ENCODE results near the gene BLMH. TPM values are rescaled to one million over a fixed set of nuclear protein-coding genes. Genes with fewer than 3 reads are reported as not detected.

The BLMH gene
- total and polyA plus RNA-seq, 2 experiments from 2014 or later, result 36.4 to 58.7 TPM

DNA sequence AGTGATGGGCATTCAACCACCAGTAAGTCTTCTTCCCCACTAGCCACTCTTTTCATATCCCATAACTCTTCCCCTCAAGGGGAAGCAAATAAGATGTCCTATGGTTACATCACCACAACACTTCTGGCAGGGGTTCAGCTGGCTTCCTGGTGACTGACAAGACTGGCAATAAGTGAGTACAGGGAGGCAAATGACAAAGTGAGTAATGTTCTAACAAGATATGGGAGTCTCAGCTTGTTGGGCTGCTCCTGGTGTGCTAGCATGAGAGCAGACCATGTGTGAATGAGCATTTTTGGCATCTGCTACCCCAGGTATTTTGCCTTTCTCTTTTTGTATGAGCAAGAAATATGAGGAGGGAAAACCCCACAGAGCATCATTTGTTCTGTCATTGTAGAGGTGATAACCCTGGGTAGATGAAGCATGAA is 32.2 kb upstream of the BLMH start (continued):
- TF ChIP-seq, protein P1, sequence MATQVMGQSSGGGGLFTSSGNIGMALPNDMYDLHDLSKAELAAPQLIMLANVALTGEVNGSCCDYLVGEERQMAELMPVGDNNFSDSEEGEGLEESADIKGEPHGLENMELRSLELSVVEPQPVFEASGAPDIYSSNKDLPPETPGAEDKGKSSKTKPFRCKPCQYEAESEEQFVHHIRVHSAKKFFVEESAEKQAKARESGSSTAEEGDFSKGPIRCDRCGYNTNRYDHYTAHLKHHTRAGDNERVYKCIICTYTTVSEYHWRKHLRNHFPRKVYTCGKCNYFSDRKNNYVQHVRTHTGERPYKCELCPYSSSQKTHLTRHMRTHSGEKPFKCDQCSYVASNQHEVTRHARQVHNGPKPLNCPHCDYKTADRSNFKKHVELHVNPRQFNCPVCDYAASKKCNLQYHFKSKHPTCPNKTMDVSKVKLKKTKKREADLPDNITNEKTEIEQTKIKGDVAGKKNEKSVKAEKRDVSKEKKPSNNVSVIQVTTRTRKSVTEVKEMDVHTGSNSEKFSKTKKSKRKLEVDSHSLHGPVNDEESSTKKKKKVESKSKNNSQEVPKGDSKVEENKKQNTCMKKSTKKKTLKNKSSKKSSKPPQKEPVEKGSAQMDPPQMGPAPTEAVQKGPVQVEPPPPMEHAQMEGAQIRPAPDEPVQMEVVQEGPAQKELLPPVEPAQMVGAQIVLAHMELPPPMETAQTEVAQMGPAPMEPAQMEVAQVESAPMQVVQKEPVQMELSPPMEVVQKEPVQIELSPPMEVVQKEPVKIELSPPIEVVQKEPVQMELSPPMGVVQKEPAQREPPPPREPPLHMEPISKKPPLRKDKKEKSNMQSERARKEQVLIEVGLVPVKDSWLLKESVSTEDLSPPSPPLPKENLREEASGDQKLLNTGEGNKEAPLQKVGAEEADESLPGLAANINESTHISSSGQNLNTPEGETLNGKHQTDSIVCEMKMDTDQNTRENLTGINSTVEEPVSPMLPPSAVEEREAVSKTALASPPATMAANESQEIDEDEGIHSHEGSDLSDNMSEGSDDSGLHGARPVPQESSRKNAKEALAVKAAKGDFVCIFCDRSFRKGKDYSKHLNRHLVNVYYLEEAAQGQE (IDR thresholded peaks at IDR 0.05; ENCODE audit: unreplicated experiment), result no peak
- TF ChIP-seq, protein P2, sequence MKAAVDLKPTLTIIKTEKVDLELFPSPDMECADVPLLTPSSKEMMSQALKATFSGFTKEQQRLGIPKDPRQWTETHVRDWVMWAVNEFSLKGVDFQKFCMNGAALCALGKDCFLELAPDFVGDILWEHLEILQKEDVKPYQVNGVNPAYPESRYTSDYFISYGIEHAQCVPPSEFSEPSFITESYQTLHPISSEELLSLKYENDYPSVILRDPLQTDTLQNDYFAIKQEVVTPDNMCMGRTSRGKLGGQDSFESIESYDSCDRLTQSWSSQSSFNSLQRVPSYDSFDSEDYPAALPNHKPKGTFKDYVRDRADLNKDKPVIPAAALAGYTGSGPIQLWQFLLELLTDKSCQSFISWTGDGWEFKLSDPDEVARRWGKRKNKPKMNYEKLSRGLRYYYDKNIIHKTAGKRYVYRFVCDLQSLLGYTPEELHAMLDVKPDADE (IDR thresholded peaks at IDR 0.05), result no peak
- TF ChIP-seq CREB1 (CRISPR knock-in tag; IDR thresholded peaks at IDR 0.05; ENCODE audit: low read depth) (no peak), EZH2phosphoT487 (IDR thresholded peaks at IDR 0.05; ENCODE audit: unreplicated experiment) (no peak)
- TF ChIP-seq, protein P3, sequence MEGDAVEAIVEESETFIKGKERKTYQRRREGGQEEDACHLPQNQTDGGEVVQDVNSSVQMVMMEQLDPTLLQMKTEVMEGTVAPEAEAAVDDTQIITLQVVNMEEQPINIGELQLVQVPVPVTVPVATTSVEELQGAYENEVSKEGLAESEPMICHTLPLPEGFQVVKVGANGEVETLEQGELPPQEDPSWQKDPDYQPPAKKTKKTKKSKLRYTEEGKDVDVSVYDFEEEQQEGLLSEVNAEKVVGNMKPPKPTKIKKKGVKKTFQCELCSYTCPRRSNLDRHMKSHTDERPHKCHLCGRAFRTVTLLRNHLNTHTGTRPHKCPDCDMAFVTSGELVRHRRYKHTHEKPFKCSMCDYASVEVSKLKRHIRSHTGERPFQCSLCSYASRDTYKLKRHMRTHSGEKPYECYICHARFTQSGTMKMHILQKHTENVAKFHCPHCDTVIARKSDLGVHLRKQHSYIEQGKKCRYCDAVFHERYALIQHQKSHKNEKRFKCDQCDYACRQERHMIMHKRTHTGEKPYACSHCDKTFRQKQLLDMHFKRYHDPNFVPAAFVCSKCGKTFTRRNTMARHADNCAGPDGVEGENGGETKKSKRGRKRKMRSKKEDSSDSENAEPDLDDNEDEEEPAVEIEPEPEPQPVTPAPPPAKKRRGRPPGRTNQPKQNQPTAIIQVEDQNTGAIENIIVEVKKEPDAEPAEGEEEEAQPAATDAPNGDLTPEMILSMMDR (conservative IDR thresholded peaks at IDR 0.05; ENCODE audit: low read depth in 2 of 2), result no peak

DNA sequence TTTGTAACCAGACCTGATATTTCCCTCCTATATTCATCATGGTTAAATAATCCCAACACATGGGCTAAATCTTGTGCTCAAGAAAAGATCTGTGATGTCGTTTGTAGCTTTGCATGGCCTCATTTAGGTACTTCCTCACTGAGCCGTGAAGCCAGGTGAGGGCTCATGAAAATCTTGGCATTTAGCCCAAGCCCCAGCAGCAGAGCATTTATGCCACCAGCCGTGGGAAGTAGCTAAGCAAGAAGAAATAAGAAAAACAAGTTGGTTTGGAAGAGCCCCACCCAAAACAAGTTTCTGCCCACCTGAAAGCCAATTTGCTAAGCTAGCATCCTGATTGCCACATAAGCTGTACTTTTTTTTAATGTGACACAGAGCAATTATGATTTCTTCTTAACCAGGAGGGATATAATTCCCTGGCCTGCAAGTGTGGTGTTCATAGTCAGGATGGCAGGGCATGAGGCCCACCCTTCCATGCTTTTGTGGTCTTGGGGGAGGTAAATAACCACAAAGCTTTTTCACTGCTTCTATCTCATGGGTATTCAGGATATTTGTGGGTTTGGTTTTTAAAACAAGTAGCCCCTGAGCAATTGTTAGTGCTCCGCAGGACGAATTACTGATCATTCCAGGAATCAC is 31.6 kb upstream of the BLMH start:
- DNase-seq (ENCODE audit: low spot score), result no peak
- no peaks in the 10 kb centered on the region for H3K36me3 ChIP-seq (ENCODE audit: insufficient read depth)
- no peak for ATAC-seq
- no peak overlapping the region for H3K27ac Mint-ChIP-seq
- H3K79me2 ChIP-seq (replicated peaks; ENCODE audit: insufficient read depth), result no peaks in the 10 kb centered on the region
- H4K20me1 ChIP-seq (replicated peaks; ENCODE audit: insufficient read depth), result no peaks in the 10 kb centered on the region
- H3K27me3 ChIP-seq (ENCODE audit: insufficient read depth), result no peaks in the 10 kb centered on the region
- no peaks in the 10 kb centered on the region for H3K36me3 Mint-ChIP-seq (ENCODE audit: low read depth)
- no peak overlapping the region for H3K4me3 ChIP-seq
- H3K27ac ChIP-seq (ENCODE audit: low read depth), result no peak overlapping the region
- H3K4me3 Mint-ChIP-seq, result no peak overlapping the region
- no peaks in the 10 kb centered on the region for H3F3A ChIP-seq (replicated peaks; ENCODE audit: low read depth)
- TF ChIP-seq ZNF331 (CRISPR knock-in tag; IDR thresholded peaks at IDR 0.05; ENCODE audit: low read depth) (no peak), ZNF114 (CRISPR knock-in tag; IDR thresholded peaks at IDR 0.05) (no peak), EZH2 (IDR thresholded peaks at IDR 0.05; ENCODE audit: low read depth, unreplicated experiment) (no peak)
- H3K4me2 ChIP-seq, result no peak overlapping the region
- no peaks in the 10 kb centered on the region for H3K27me3 Mint-ChIP-seq (ENCODE audit: insufficient read depth, low read depth, poor library complexity)
- no peaks in the 10 kb centered on the region for H3K4me1 ChIP-seq (ENCODE audit: insufficient read depth)
- peak overlapping the region; percentile 18; the same call in 1 of the 2 replicates for H2AFZ ChIP-seq
- no peaks in the 10 kb centered on the region for H3K9me3 Mint-ChIP-seq
- no peaks in the 10 kb centered on the region for H3K9me2 ChIP-seq (ENCODE audit: insufficient read depth)
- no peaks in the 10 kb centered on the region for H3K4me1 Mint-ChIP-seq
